Measurements from ENCODE around the gene GORASP1. TPM values are rescaled to one million over a fixed set of nuclear protein-coding genes. Genes with fewer than 3 reads are reported as not detected.

The GORASP1 gene
- total and polyA plus RNA-seq, 11 donors = 19.9 to 52.5 (median 42.3) TPM

DNA sequence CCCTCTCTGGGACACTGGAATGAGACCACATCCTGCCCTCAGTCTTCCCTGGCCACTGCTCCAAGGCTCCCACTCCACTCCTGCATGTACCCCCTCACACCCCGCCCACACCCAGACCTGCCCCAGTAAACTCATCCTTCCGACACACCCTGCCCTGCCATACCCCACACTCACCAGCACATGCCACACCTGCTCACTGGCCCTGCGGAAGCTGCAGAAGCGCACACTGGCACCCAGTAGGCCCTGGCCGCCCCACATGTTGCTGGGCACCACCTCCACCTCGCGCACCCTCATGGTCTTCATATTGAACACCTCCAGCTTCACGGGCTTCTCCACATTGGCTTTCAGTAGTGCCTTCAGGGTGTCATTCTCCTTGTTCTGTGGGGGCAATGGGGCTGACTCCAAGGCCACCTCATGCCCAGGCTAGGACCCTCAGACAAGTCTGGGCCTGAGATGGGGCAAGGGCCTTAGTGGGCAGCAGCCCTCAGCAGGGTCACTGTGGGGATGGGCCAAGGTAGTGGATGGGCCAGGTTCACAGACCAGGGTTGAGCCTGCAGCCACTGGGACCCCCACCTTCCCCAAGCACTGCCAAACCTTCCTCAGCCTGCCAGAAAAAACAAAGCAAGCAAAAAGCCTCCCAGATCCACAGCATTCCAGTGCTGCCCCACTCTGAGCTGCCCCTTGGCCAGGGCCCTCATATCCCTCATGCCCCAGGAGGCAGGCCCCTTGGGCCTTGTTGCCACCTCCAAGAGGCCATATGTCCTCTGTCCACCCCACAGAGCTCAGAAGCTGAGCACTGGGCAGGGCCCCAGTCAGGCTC lies 4.7 kb downstream of the GORASP1 start:
- Histone ChIP-seq H3K9me3 (no peaks in the 10 kb centered on the region), H3K4me1 (peaks cover 6 to 51% (median 37%) of the 10 kb centered on the region in 12 donors), H3K4me3 (no peak overlapping the region), H3K27me3 (no peaks in the 10 kb centered on the region), H3K27ac (peak overlapping the region in 1 of 12 donors; percentile 22), H3K36me3 (peaks cover 0 to 40% (median 34%) of the 10 kb centered on the region in 9 donors)
- no peak for DNase-seq
- whole genome bisulfite sequencing, 4 donors = 93 to 98% (median 96%) methylated on average over 8 of the region's 8 CpGs
- TF ChIP-seq, protein P1, sequence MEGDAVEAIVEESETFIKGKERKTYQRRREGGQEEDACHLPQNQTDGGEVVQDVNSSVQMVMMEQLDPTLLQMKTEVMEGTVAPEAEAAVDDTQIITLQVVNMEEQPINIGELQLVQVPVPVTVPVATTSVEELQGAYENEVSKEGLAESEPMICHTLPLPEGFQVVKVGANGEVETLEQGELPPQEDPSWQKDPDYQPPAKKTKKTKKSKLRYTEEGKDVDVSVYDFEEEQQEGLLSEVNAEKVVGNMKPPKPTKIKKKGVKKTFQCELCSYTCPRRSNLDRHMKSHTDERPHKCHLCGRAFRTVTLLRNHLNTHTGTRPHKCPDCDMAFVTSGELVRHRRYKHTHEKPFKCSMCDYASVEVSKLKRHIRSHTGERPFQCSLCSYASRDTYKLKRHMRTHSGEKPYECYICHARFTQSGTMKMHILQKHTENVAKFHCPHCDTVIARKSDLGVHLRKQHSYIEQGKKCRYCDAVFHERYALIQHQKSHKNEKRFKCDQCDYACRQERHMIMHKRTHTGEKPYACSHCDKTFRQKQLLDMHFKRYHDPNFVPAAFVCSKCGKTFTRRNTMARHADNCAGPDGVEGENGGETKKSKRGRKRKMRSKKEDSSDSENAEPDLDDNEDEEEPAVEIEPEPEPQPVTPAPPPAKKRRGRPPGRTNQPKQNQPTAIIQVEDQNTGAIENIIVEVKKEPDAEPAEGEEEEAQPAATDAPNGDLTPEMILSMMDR (IDR thresholded peaks at IDR 0.05) = no peak
- TF ChIP-seq POLR2A (IDR thresholded peaks at IDR 0.05) = no peak
- no peak for ATAC-seq
- intact Hi-C loops (cut with DNase I) = loop anchor here in 3 of 10 donors (1.0 to 10.0 kb wide), 2 partner anchors 186 to 282 kb away; partner anchors contain the start of gene SLC25A38 (in 2 of the 3)

DNA sequence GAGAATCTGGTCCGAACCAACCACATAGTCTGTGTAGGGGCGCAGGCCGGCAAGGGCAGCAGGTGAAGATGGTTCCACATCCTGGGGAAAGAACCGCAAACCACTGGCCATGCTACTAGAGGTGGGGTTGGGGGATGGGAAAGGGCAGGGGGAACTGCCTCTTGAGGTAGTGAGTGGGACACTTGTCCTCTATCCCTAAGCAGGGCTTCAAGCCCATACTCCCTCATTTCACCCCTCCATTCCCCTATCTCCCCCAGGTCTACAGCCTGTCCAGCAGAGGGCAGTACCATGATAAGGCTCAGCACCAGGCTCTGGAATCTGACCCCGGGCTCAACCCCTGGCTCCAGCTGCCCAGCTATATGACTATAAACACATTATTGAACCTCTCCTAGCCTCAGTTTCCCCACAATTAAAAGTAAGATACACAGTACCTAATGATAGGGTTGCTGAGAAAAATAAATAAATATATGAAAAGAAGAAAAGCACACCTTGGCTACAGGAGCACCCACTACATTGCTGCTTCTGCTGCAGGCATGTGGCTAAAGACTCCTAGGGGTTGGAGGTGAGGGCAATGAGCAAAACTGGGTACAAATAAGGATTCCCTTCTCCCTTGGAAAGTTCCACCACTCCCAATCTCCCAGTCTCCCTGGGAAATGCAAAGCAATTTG lies 6.3 kb downstream of the GORASP1 start:
- peaks cover 6 to 56% (median 43%) of the 10 kb centered on the region in 12 donors for H3K4me1 ChIP-seq
- 80 to 86% (median 84%) methylated on average over 5 of the region's 5 CpGs for WGBS, 4 donors

DNA sequence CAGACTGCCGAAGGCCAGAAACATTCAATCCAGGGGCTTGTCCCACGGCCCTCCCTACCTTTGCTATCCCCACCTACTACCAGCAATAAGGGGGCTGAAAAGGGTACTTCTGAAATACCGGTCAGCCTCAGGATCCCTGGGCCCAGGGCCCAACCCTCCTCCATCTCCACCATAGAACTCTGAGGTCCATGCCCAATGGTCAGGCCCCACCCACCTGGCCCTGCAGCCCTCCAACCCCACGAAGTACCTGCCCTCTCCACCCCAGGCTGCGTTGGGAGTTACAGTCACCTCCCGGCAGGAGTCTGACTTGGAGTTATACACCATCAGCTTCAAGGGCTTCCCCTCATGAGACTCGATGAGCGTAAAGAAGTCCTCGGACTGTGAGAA lies 6.9 kb downstream of the GORASP1 start:
- peaks cover 0 to 62% (median 56%) of the 10 kb centered on the region in 9 donors for H3K36me3 ChIP-seq
- peaks cover 1 to 50% (median 36%) of the 10 kb centered on the region in 12 donors for H3K4me1 ChIP-seq
- H3K27ac ChIP-seq = no peak overlapping the region
- TF ChIP-seq, protein P1 (IDR thresholded peaks at IDR 0.05) = no peak
- TF ChIP-seq POLR2A (IDR thresholded peaks at IDR 0.05) = no peak
- ATAC-seq = no peak
- no peak for DNase-seq
- intact Hi-C loops (cut with DNase I) = loop anchor here in 2 of 10 donors (2.0 to 10.0 kb wide), 2 partner anchors 188 to 284 kb away; partner anchors contain the start of gene SLC25A38 (in 2 of the 2)
- no peak overlapping the region for H3K4me3 ChIP-seq
- no peaks in the 10 kb centered on the region for H3K9me3 ChIP-seq
- no peaks in the 10 kb centered on the region for H3K27me3 ChIP-seq
- 91 to 95% (median 92%) methylated on average over 9 of the region's 9 CpGs for WGBS, 4 donors

More for the DNA sequence above, 6.3 kb downstream of the GORASP1 start:
- Histone ChIP-seq H3K27ac (no peak overlapping the region), H3K4me3 (no peak overlapping the region), H3K36me3 (peaks cover 0 to 56% (median 50%) of the 10 kb centered on the region in 9 donors), H3K27me3 (no peaks in the 10 kb centered on the region), H3K9me3 (no peaks in the 10 kb centered on the region)
- DNase-seq (no peak), ATAC-seq (peak in 3 of 4 donors; percentile 41 to 54 (median 44))
- intact Hi-C loops (cut with DNase I) = loop anchor here in 2 of 10 donors (2.0 to 10.0 kb wide), 2 partner anchors 188 to 284 kb away; partner anchors contain the start of gene SLC25A38 (in 2 of the 2)
- no peak for TF ChIP-seq POLR2A (IDR thresholded peaks at IDR 0.05)
- TF ChIP-seq, protein P1 (IDR thresholded peaks at IDR 0.05) = peak; percentile 42 to 66 (median 52)
